Amygdala (tissue), 56 donors: ENCODE results near the gene HOXD3.

ENCODE experiments used
- DNase-seq, 56 donors: peaks; one replicate each; lab custom pipeline; 2025; lab: John Stamatoyannopoulos, UW

The HOXD3 gene

DNA sequence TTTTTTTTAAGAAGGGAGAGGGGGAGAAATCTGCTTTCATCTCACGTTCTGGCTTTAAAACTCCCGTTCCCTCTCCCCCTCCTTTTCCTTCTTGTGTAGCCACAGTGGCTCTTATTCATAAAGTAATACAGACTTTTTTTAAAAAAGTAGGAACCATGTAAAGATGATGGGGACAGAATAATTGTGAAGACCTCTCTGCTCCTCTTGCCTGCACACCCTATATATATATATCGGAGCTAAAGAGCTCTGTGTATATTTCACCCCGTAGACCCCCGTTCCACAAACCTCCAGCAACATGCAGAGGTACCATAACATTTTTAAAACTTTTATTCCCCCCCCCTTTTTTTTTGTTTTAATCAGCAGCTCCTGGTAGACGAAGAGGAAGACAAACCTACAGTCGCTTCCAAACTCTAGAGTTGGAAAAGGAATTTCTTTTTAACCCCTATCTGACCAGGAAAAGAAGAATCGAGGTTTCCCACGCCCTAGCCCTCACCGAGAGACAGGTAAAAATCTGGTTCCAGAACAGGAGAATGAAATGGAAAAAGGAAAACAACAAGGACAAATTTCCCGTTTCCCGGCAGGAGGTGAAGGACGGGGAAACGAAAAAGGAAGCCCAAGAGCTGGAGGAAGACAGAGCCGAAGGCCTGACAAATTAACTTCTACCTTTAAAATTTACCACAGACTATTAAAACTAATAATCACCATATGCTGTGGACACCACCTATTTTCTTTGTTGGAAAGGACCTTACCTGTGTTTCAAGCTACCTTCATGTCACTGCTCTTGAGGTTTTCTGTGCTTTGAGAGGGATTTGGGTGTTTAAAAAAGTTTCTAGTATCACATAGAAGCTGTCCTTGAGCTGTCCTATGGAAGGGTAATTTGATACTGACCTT lies 25.9 kb upstream of the HOXD3 start:
- no peak for DNase-seq

DNA sequence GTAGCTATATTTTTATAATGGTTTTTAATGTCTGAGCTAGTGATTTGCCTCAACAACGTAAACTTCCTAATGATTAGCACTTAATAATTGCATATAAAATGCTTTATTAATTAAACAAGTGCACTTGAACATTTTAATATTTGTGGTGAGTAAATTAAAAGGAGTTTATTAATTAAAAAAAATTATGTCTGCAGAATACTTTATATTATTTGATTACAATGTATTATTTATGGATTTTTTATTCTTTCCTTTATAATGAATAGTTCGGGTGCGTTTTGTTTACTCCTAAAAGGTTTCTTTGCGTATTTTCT lies 25.3 kb upstream of the HOXD3 start:
- DNase-seq = no peak

GRCh38 chr2:176132205-176133171 lies 24.6 kb upstream of the HOXD3 start:
- DNase-seq = no peak

- DNase-seq = no peak
These were observed 23.7 kb upstream of the HOXD3 start for GRCh38 chr2:176133389-176133788.

GRCh38 chr2:176134035-176134434 lies 23.1 kb upstream of the HOXD3 start:
- DNase-seq = no peak

GRCh38 chr2:176135035-176135440 lies 22.1 kb upstream of the HOXD3 start:
- DNase-seq = no peak

- no peak for DNase-seq
These were observed 20.5 kb upstream of the HOXD3 start for GRCh38 chr2:176136374-176137251.

- no peak for DNase-seq
These were observed 19.9 kb upstream of the HOXD3 start for GRCh38 chr2:176137252-176137580.

GRCh38 chr2:176137906-176138305 lies 19.2 kb upstream of the HOXD3 start:
- no peak for DNase-seq

GRCh38 chr2:176138526-176138922 lies 18.6 kb upstream of the HOXD3 start:
- no peak for DNase-seq

DNA sequence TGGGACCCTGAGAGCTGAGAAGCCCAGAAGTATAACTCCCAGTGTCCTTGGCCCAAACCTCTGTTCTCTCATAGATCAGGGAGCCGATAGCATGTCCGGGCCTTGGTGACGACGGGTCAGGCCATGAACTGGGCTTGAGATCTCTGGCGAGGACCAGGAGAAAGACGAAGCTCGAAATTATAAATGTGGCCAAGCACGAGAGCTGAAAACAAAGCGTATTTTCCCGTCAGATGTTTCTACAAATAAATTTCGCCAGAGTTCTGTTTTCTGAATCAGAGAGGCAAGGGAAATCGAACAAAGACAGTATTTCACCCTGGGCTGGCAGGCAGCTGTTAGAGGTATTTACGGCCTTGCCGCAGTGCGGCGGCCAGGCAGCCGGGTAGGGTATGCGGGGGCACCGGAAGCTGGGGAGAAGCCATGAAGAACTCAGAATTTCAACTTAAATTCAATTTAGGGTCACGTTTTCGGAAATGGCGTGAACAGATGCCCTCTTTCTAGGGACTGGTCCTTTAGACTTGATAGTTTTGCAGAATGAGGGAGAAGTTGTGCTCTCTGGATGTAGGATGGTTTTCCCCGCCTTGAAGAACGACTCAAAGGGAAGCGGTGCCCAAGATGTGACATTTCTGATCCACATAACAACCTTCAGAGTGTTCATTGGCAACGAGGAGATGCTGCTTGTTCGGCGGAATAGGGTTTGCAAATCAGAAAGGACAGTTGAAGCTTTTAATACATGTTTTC lies 18.0 kb upstream of the HOXD3 start:
- no peak for DNase-seq

- DNase-seq = peak in 2 of 56 donors; percentile 1 to 6
These were observed 17.2 kb upstream of the HOXD3 start for GRCh38 chr2:176139661-176140512.

DNA sequence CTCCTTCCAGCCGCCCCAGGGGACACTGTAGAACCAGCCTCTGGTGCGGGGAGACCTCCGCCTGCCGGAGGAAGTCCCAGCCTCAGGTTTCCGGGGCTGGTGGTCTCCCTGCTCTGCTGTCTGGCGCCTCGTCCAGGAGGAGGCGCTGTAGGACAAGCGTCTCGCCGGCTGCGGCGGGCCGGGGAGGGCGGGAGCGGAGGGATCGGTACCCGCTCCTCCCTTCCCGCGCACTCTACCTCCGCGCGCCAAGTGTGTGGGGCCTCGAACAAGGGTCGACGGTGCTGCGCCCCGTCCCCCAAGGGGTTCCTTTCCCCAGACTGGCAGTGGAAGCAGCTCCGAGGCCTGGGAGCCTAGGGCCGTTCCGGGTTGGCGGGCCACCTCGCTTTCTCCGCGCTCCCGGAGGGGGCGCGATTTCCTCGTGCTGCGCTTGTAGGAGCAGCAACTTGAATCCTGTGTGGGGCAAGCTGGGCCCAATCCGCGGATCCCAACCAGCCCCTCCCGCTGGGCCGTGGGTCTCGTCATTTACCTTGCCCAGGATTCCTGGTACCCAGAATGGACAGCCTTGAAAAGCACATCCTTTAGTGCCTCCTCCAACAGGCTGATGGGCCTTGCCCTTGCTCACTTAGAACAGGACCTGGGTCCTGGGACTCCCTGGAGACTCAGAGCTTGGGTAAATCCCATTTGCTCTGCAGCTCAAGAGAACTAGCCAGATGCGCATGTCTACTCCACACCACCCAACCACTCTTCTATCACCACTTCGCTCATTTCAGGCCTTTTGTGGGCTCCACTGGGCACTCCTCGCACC lies 16.4 kb upstream of the HOXD3 start:
- DNase-seq = peak in 46 of 56 donors; percentile 6 to 81 (median 52)

- DNase-seq = no peak
These were observed 14.8 kb upstream of the HOXD3 start for GRCh38 chr2:176142281-176142680.

GRCh38 chr2:176145085-176145969 lies 11.8 kb upstream of the HOXD3 start:
- no peak for DNase-seq

GRCh38 chr2:176146101-176146500 lies 11.0 kb upstream of the HOXD3 start:
- DNase-seq = no peak

- DNase-seq = no peak
These were observed 10.5 kb upstream of the HOXD3 start for GRCh38 chr2:176146645-176147044.
